GM10248 (cell line): ENCODE data around the gene VSIG10.

Source experiments
- CTCF ChIA-PET: fragments of 300-600 bp; sonication (Branson Sonifier 250); formaldehyde crosslinking; extraction: SDS; loops from one replicate; lab custom pipeline; 2021; ENCODE audit warnings: antibody characterized with exemption; lab: Yijun Ruan, JAX
- POLR2A ChIA-PET: fragments of 350-650 bp; sonication (Branson Sonifier 250); formaldehyde crosslinking; extraction: SDS; loops from one replicate; lab custom pipeline; 2020; ENCODE audit warnings: antibody characterized with exemption; lab: Yijun Ruan, JAX
- DNase-seq: peaks from one replicate; pipeline ENCODE4 v3.0.0; 2012; ENCODE audit errors: extremely low spot score
- CTCF ChIP-seq: IDR thresholded peaks from 2 replicates; pipeline ENCODE4 v1.5.1; 2012; ENCODE audit warnings: mild to moderate bottlenecking, low read depth; ENCODE audit errors: extremely low read depth, missing control alignments, control extremely low read depth

Gene VSIG10

GRCh38 chr12:118034429-118035189 is 69.2 kb downstream of the VSIG10 start:
- ChIA-PET POLR2A (no interaction called here), CTCF (interaction anchor here (0.9 to 3.2 kb wide), 8 partner anchors 10 to 342 kb away, joined by 3 to 18 read pairs (median 5); partner anchors contain the start of gene SUDS3)
- DNase-seq, result no peak
- TF ChIP-seq CTCF, result peak; percentile 18

GRCh38 chr12:118033902-118034301 is 69.9 kb downstream of the VSIG10 start:
- POLR2A ChIA-PET, result interaction anchor here (0.8 kb wide), 1 partner anchor 31 kb away, joined by 4 read pairs; no protein-coding TSS in a partner anchor
- DNase-seq, result no peak
- no peak for TF ChIP-seq CTCF
- CTCF ChIA-PET, result interaction anchor here (1.0 to 3.2 kb wide), 5 partner anchors 13 to 342 kb away, joined by 4 to 13 read pairs (median 6); partner anchors contain the start of gene SUDS3

GRCh38 chr12:118033323-118033722 is 70.5 kb downstream of the VSIG10 start:
- ChIA-PET CTCF (interaction anchor here (1.2 to 2.8 kb wide), 3 partner anchors 13 to 158 kb away, joined by 4 to 10 read pairs (median 6); no protein-coding TSS in a partner anchor), POLR2A (interaction anchor here (0.8 kb wide), 1 partner anchor 31 kb away, joined by 4 read pairs; no protein-coding TSS in a partner anchor)
- DNase-seq, result no peak
- no peak for TF ChIP-seq CTCF

- DNase-seq, result no peak
- POLR2A ChIA-PET, result no interaction called here
- no peak for TF ChIP-seq CTCF
- CTCF ChIA-PET, result interaction anchor here (0.9 to 2.0 kb wide), 6 partner anchors 9 to 344 kb away, joined by 3 to 7 read pairs (median 3); no protein-coding TSS in a partner anchor
Measured at GRCh38 chr12:118032188-118032587, 71.6 kb downstream of the VSIG10 start.

GRCh38 chr12:118029166-118029565 is 74.6 kb downstream of the VSIG10 start:
- TF ChIP-seq CTCF, result no peak
- no peak for DNase-seq
- ChIA-PET POLR2A (no interaction called here), CTCF (interaction anchor here (0.9 to 1.0 kb wide), 2 partner anchors 12 to 16 kb away, joined by 3 read pairs; no protein-coding TSS in a partner anchor)

GRCh38 chr12:118025168-118025567 is 78.6 kb downstream of the VSIG10 start:
- no peak for DNase-seq
- no peak for TF ChIP-seq CTCF
- POLR2A ChIA-PET, result no interaction called here
- CTCF ChIA-PET, result interaction anchor here (1.1 kb wide), 1 partner anchor 31 kb away, joined by 3 read pairs; no protein-coding TSS in a partner anchor
